ENCODE results near the gene KRT79.

The KRT79 gene

GRCh38 chr12:52873832-52874572 is 39.9 kb upstream of the KRT79 start:
- TF ChIP-seq CTCF (IDR thresholded peaks at IDR 0.05): no peak

- no peak for TF ChIP-seq CTCF (IDR thresholded peaks at IDR 0.05)
Observed at GRCh38 chr12:52873513-52873831, 39.4 kb upstream of the KRT79 start.

DNA sequence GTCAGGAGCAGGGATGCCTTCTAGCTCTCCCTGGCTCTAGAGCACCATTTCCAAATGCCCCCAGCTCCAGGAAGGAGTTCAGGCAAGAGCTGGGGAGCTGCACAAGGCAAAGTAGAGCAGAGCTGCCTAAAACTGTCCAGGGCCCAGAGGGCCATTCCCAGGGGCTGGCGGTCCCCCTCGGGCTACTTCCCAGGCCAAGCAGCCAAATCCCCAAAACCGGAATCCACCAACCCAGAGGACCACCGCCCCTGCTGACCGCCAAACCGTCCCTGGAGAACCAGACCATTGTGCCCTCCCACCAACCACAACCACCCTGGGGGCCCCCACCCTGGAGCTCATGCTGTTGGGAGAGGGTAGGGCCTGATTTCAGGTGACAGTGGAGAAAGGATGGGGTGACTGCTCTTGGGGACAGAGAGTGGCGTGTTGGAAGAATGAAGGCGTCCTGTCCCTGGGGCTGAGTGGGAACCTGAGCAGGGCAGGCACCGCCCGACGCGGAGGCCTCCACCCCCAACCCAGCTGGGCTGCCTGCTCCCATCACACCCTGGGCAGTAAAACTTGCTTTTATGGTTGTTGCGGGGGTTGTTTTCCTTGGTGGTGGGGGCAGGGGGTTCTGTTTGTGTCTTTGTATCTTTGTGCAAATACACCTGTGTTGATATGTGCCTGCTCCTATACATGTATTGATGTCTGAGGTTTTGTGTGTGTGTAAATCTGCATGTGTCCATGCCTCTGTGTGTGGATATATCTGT is 38.7 kb upstream of the KRT79 start:
- no peak for TF ChIP-seq CTCF (IDR thresholded peaks at IDR 0.05)

DNA sequence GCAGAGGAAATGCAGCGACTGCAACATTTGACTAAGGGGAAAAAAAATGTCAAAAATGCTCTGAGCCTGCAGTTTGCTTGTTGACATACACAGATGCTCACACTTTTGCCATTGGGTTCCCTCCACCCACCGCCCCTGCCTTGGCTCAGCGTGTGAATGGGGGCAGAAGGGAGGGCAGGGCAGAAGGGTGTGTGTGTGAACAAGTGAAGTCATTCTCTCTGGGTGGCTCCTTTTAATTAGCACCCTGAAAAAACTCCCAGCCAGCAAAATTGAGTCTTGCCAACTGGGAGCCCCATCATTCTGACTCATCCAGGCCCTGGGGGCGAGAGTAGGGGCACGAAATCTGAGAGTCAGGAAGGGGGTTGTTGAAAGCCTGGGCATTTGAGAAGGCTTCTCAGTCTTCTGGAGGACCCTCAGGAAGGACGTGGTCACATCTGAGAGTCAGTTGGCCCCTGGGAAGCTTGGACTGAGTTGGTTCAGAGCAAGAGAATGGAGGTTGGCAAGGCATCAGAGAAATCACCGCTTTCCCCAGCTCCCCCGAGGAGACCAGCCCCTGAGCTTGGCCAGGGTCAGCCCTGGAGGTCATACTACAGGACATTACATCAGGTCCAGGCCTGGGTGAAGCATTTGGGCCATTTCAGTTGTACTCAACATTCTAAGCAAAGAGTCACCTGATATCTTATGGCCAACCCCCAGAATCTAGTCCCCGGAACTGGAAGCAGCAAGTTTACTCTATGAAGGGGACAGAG is 37.4 kb upstream of the KRT79 start:
- TF ChIP-seq CTCF (IDR thresholded peaks at IDR 0.05): no peak

- peak; percentile 88 for TF ChIP-seq CTCF (IDR thresholded peaks at IDR 0.05)
Observed at GRCh38 chr12:52870361-52871290, 36.5 kb upstream of the KRT79 start.

GRCh38 chr12:52867642-52868041 is 33.5 kb upstream of the KRT79 start:
- TF ChIP-seq CTCF (IDR thresholded peaks at IDR 0.05): no peak

GRCh38 chr12:52867152-52867551 is 33.0 kb upstream of the KRT79 start:
- no peak for TF ChIP-seq CTCF (IDR thresholded peaks at IDR 0.05)
